HG02852 (cell line): Measurements from ENCODE around the gene CAMK2D.
"Not testable (repeated sequence)": the region's sequence is repeated elsewhere in the genome, so short reads cannot be mapped to it uniquely, and the experiment has no call there.

Source experiments
- ATAC-seq: cut with Tn5 transposase; IDR thresholded peaks from one replicate; pipeline ENCODE4 v1.9.1; 2021; ENCODE audit warnings: mild to moderate bottlenecking, moderate library complexity; ENCODE audit not compliant: unreplicated experiment

CAMK2D gene

DNA sequence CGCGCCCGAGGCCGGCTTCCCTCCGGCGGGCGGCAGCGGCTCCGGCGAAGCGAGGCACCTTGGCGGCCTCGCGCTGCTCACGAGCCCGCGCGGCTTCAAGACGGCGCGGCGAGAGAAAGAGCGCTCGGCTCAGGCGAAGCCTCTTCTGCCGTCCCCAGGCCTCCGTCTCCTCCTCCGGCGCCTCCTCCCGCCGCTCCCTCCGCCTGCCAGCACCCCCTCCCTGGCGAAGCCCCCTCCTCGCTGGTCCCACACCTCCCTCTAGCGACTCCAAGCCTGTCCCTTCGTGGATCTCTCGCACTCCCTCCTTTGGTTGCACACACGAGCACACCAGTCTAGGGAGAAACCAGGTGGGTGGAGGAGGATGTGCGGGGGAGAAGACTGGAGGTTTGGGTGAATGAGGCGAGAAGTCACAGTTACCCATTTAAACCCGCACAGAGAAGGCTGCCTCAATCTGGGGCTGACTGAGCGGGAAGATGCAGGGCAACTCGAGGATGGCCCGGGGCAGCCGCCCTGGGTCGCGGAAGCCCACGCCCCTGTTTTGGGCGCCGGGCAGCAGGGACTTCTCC is at the start of gene CAMK2D:
Gene CAMK2D (minus strand): TSS at position 119 of the 566 bp plus-strand sequence. CDS start 670 bp downstream, outside the sequence.
- ATAC-seq, result peak; percentile 53

GRCh38 chr4:113810906-113811305 is 49.4 kb upstream of the CAMK2D start:
- ATAC-seq, result no peak

GRCh38 chr4:113809311-113809710 is 47.8 kb upstream of the CAMK2D start:
- no peak for ATAC-seq

DNA sequence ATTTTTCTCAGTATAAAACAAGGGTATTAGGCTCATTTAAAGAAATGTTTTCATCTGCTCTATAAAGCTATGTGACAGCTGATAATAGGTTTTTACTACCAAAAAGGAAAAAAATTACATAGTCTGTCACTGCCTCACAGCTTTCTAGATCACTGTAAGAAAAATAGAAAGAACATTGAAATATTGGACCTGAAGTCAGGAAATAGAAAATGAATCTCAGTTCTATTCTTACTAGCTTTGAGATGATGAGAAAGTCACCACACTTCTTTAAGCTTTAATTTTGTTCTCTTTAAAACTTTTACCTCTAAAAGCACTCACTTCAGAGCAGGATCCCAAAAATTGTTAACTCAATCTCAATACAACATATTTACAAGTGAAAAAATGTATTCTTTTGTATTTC is 45.3 kb upstream of the CAMK2D start:
- no peak for ATAC-seq

DNA sequence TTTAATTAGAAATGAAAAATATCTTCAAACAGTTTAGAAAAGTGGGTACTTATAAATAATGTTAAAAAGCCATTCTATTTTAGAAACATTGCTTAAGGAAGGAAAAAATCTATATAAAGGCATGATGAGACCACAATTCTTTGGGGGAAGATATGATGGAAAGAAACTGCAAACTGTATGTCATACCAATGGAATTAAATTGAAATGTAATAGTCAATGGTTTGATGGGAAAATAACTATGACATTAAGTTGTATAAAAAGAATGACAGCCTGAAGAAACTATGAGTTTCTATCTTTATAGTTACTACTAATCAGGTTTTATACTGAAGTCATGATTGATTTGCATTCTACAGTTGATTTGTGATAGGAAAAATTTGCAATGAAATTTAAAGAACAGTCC is 40.3 kb upstream of the CAMK2D start:
- no peak for ATAC-seq

DNA sequence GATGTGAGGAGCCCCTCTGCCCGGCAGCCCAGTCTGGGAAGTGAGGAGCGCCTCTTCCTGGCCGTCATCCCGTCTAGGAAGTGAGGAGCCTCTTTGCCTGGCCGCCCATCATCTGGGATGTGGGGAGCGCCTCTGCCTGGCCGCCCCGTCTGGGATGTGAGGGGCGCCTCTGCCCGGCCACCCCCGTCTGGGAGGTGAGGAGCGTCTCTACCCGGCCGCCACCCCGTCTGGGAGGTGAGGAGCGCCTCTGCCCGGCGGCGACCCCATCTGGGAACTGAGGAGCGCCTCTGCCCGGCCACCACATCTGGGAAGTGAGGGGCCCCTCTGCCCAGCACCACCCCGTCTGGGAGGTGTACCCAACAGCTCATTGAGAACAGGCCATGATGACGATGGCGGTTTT is 34.8 kb upstream of the CAMK2D start:
- not testable (repeated sequence) for ATAC-seq

- ATAC-seq, result no peak
These were observed 28.9 kb upstream of the CAMK2D start for GRCh38 chr4:113790478-113790877.

DNA sequence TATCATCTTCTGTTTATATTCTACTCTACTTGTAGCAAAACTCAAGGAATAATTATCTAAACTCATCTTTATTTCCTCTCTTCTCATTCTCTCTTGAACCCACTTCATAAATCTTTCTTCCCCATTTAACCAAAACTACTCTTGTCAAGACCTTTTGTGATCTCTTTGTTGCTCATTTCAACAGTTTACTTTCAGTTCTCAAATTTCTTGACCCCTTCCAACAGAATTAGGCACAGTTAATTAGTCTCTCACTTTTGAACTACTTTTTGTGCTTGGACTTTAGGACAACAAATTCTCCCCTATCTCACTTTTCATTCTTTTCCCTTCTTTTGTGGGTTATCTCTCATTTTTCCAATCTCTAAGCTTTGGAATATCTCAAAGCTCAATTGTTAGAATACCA is 27.4 kb upstream of the CAMK2D start:
- peak; percentile 46 for ATAC-seq

GRCh38 chr4:113785781-113786180 is 24.2 kb upstream of the CAMK2D start:
- no peak for ATAC-seq

DNA sequence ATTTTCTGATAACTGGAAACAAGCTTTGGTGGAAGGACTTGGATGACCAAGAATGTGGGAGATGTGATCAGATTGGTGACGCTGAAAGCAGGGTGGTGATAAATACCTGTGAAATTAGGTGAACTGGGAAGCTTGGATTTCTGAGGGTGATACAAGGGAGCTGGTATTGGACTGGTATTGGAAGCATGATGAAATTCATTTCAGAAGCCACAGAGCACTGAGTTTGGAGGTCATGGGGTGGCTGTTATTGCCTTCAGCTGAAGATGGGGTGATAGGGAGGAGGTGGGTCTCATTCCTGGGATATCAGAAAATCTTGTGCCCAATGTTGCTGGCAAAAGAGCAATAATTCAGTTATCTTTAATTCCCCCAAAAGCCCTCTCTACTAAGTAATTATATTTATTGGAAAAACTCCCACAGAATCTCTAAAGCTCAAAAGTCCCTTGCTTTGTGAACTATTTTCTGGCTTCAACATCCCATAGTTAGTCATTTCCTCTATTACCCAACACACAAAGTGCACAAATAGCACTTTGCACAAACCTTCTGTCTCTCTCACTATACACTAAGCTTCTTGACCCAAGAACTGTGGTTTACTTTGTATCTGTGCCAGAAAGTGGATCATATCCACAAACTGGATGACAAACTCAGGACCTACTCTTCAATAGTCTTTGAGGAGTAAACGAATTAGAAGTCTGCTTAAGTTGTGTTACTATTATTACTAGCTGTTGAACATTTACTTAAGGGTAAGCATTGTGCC is 23.1 kb upstream of the CAMK2D start:
- no peak for ATAC-seq

GRCh38 chr4:113783701-113784100 is 22.2 kb upstream of the CAMK2D start:
- no peak for ATAC-seq

GRCh38 chr4:113783289-113783688 is 21.8 kb upstream of the CAMK2D start:
- ATAC-seq, result no peak

- ATAC-seq, result no peak
These were observed 20.0 kb upstream of the CAMK2D start for GRCh38 chr4:113781439-113782040.

DNA sequence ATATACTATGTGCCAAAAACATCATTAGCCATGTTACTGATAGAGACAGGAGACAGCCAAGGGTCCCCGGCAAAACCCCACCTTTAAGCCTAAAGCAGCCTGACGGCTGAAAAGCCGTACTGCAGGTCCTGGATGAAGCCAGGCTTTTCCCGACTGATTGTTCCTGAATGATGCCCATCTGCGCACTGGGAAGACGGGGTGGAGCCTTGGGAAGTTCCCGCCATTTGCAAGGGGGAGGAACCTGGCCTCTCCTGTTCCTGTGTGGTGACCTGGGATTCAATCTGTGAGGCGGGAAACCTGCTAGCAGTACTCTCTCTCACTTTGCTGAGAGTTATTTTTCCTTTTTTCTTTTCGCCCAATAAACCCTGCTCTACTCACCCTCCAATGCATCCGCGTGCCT is 15.1 kb upstream of the CAMK2D start:
- no peak for ATAC-seq

GRCh38 chr4:113776016-113776415 is 14.5 kb upstream of the CAMK2D start:
- no peak for ATAC-seq

DNA sequence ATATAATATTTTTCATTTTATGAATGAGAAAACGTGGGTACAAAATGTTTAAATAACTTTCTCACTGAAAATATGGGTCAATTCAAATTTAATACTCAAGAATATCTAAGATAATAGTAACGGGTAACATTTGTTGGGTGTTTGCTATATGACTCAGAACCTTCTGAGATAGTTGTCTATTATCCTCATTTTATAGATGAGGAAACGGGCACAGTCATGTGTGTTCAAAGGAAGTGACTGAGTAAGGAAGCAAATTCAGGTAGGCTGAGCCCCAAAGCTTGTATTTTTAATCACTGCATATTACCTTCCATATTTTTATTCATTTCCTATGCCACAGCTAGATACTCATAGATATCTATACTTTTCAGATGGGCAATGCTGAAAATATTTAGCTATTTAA is 12.2 kb upstream of the CAMK2D start:
- no peak for ATAC-seq

DNA sequence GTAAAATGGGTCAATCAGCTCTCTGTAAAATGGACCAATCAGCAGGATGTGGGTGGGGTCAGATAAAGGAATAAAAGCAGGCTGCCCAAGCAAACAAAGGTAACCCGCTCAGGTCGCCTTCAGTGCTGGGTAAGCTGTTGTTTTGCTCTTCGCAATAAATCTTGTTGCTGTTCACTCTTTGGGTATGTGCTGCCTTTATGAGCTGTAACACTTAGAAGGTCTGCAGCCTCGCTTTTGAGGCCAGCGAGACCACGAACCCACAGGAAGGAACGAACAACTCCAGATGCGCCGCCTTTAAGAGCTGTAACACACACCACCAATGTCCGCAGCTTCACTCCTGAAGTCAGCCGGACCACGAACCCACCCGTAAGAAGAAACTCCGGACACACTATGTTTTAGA is 11.5 kb upstream of the CAMK2D start:
- ATAC-seq, result no peak

DNA sequence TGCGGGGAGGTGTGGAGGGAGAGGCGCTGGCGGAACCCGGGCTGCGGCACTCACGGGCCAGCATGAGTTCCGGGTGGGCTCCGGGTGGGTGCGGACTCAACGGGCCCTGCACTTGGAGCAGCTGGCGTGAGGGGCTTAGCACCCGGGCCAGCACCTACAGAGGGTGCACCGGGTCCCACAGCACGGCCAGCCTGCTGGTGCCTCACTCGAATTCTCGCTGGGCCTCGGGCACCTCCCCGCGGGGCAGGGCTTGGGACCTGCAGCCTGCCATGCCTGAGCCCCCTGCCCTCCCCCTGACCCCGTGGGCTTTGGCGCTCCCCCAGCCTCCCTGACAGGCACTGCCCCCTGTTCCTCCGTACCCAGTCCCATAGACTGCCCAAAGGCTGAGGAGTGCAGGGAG is 10.8 kb upstream of the CAMK2D start:
- ATAC-seq, result no peak

DNA sequence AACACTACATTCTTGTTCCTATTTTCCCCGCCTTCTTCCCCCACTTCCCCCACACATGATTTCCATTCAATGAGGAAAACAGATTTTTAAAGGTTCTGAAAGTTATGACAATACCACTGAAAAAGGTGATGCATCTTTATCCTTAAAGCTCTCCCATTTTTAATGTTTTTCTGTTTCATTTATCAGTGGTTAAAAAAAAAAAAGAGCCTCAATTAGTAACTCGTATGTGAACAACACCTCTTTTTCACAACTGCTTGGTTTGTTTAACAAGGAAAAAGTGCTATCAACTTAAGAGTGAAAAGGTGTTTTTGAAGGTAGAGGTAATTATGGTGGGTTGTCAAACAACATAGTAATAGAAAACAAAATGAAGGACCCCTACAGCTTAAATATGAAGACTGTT is 8.2 kb upstream of the CAMK2D start:
- no peak for ATAC-seq

DNA sequence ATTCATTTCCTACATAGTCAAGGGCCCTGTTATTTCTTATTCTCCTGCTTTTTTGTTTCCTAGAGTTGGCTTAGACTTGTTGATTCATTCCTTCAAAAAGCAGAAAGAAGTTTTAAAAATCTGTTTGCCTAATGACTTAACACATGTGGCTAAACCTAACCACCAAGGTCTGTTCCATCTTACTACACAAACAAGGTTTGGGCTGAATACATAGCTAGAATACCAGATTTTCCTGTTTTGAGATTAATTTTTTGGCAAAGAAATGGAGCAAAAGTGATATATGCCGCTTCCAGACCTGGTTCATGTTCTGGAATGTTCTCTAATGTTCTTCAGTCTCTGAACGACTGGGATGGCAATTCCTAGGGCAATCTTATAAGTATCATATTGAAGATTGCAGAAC is 7.4 kb upstream of the CAMK2D start:
- ATAC-seq, result no peak

DNA sequence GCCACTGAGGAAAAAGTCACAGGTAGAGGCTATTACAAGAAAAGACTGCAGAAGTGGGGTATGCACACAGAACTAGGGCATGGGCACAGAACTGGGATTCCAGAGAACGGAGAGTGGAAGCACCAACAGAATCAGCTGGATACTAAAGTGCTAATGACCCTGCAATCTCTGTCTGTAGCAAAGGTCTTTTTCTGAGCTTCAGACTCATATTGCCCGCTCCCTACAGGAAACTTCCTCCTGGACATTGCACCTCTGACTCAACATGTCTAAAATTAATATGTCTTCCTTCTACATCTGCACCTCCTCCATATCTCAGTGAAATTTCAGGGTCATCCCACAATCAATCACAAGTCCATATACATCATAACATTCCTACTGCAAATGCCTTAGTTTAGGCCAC is 5.3 kb upstream of the CAMK2D start:
- no peak for ATAC-seq

DNA sequence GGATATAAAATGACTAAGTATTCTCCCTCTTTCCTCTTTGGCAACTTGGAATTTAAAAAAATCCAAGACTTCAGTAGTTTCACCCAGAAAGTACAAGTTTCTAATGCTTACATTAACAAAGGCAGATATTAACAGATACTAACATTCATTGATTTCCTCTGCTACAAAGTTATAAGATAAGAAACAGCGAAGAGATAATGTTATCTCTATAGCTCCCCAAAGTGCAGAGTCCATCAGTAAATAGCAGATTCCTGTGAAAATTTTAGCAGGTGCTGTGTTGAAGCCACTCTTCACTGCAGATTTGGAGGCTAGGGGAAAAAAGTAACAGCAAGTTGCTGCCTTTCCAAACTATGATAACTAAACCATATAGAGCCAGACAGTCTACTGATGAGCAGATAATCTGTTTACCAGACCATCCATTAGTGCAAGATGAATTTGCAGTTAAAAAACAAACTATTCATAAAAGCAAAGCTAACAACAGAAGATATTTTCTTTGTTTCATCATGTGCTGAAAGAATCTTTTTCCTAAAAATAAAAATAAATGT is 3.3 kb upstream of the CAMK2D start:
- no peak for ATAC-seq
